T-cell (primary cell): ENCODE results near the gene TNK1. TPM values are rescaled to one million over a fixed set of nuclear protein-coding genes. Genes with fewer than 3 reads are reported as not detected.

ENCODE experiments used
- ATAC-seq, 4 experiments: fragments of 200-7000 bp in 3 of 4; fragments of 150-1000 bp in 1 of 4; cut with Tn5 transposase; replicated peaks in 1 of 4; 1 replicate in 3 of 4; 2 replicates in 1 of 4; pipeline ENCODE4 v1.10.0; 2021; ENCODE audit warnings: moderate library complexity in 3 of 4, mild to moderate bottlenecking in 2 of 4, moderate number of reproducible peaks in 1 of 4
- CTCF ChIA-PET, 2 donors: fragments of 300-600 bp; sonication (Branson Sonifier 250); formaldehyde crosslinking; loops; one replicate each; lab custom pipeline; 2022; ENCODE audit warnings: antibody characterized with exemption in 2 of 2; lab: Charles Lee
- POLR2A ChIA-PET, 2 donors: fragments of 300-600 bp; sonication (Branson Sonifier 250); formaldehyde crosslinking; loops; one replicate each; lab custom pipeline; 2022; ENCODE audit warnings: antibody characterized with exemption in 2 of 2; lab: Charles Lee
- DNase-seq, 35 experiments: peaks; one replicate each; pipeline versions ENCODE4 v3.0.0 to v3.0.0-alpha.2; 2013 to 2023
- H3K27ac ChIP-seq: one replicate; pipeline ENCODE4 v1.5.1; 2013; ENCODE audit warnings: low read length
- H3K27me3 ChIP-seq, 2 experiments: replicated peaks in 1 of 2; 1 replicate in 1 of 2; 2 replicates in 1 of 2; pipeline versions ENCODE4 v1.6.1 to v1.7.0; 2013; ENCODE audit warnings: low read length in 1 of 2, mixed read lengths in 1 of 2; ENCODE audit not compliant: control insufficient read depth in 2 of 2, insufficient read depth in 2 of 2; ENCODE audit errors: extremely low read depth in 1 of 2
- H3K36me3 ChIP-seq, 2 donors: 1 replicate in 1 of 2; 2 replicates in 1 of 2; pipeline versions ENCODE4 v1.6.1 to v1.7.0; 2013; ENCODE audit warnings: low read length in 1 of 2; ENCODE audit not compliant: control insufficient read depth in 2 of 2, insufficient read depth in 1 of 2; ENCODE audit errors: extremely low read depth in 1 of 2
- H3K4me1 ChIP-seq, 2 experiments: 1 replicate in 1 of 2; 2 replicates in 1 of 2; pipeline versions ENCODE4 v1.6.1 to v1.7.0; 2013; ENCODE audit warnings: low read length in 2 of 2, mixed read lengths in 1 of 2; ENCODE audit not compliant: insufficient read depth in 2 of 2, control insufficient read depth in 1 of 2; ENCODE audit errors: extremely low read depth in 1 of 2
- H3K4me3 ChIP-seq, 2 donors: 1 replicate in 1 of 2; 2 replicates in 1 of 2; pipeline versions ENCODE4 v1.5.1 to v1.7.0; 2013; ENCODE audit warnings: mild to moderate bottlenecking in 2 of 2, low read length in 1 of 2, moderate library complexity in 1 of 2; ENCODE audit not compliant: control insufficient read depth in 1 of 2; ENCODE audit errors: extremely low read depth in 1 of 2
- H3K9me3 ChIP-seq: 2 replicates; pipeline ENCODE4 v1.7.0; 2013
- H3K27ac Mint-ChIP-seq, 2 donors: one replicate each; pipeline ENCODE4 v1.8.0; 2020 to 2021; ENCODE audit warnings: mild to moderate bottlenecking in 2 of 2, mixed read lengths in 2 of 2
- H3K27me3 Mint-ChIP-seq, 2 donors: one replicate each; pipeline ENCODE4 v1.8.0; 2021 to 2022; ENCODE audit warnings: mixed read lengths in 2 of 2
- H3K36me3 Mint-ChIP-seq: one replicate; pipeline ENCODE4 v1.8.0; 2021; ENCODE audit warnings: mixed read lengths
- H3K4me1 Mint-ChIP-seq, 3 donors: one replicate each; pipeline ENCODE4 v1.8.0; 2020 to 2022; ENCODE audit warnings: mixed read lengths in 3 of 3, mild to moderate bottlenecking in 1 of 3
- H3K4me3 Mint-ChIP-seq, 3 donors: one replicate each; pipeline ENCODE4 v1.8.0; 2020 to 2022; ENCODE audit warnings: mild to moderate bottlenecking in 3 of 3, mixed read lengths in 3 of 3, moderate library complexity in 3 of 3
- H3K9me3 Mint-ChIP-seq, 3 donors: one replicate each; pipeline ENCODE4 v1.8.0; 2020 to 2022; ENCODE audit warnings: mixed read lengths in 3 of 3
- WGBS: methylation state at CpG from one replicate; pipeline ENCODE4 v1.1.5; 2013; ENCODE audit warnings: missing lambda C conversion rate; ENCODE audit not compliant: insufficient coverage; 5-methylcytosine and 5-hydroxymethylcytosine counted together
- total RNA-seq, 35 experiments: library from RNA in 6 of 35; stranded (reverse) in 6 of 35; fragments of 120-200 nt in 1 of 35; gene quantifications; one replicate each; pipeline versions ENCODE4 v1.2.1 to v1.2.4 and lab custom pipeline; 2013 to 2026

TNK1 gene
- total RNA-seq, 5 donors from 2014 or later (not counting 1 experiment from before 2014, with no cell fraction given), result 5.7 to 18.3 (median 16.0) TPM

DNA sequence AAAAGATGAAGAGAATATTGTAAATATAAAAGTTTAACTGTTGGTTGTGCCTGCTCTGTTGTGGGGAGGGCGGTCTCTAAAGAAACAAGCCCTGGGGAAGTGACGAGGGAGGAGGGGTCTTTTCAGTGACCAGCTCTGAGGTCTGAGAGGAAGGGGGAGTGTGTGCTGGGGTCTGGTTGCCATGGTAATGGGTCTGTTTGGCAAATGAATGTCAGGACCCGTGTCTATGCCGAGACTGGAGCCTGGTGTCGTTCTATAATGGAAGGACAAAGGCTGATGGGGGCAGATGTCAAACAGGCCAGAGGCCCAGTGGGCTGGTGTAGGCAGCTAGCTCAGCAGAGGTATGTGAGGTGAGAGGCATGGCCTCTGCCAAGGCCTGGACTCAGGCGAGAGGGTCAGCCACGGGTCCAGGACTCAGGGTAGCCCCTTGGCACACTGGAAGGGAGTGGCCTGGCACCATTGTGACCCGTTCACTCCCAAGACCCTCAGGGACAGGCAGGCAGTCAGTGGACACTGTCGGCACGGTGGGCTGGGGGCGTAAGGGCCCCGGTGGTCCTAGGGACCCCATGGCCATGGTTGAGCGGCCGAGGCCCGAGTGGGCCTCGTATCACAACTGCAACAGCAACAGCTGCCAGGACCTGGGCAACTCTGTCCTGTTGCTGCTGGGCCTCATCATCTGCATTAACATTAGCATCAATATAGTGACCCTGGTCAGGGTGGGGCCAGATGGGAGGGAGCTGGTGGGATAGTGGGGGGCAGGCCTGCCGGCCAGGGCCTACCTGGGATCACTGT, 39.1 kb downstream of the TNK1 start, which contains the start of gene SPEM1:
TSS of gene SPEM1 (plus strand) at position 506 of the 792 bp plus-strand sequence. CDS start at position 567, 61 bp downstream.
- Mint-ChIP-seq H3K4me3 (no peak within 1 kb of the TSS), H3K9me3 (no peaks in the 10 kb centered on the region), H3K27me3 (peaks cover 0 to 4% of the 10 kb centered on the region in 2 donors), H3K27ac (no peak within 1 kb of the TSS), H3K4me1 (no peaks in the 10 kb centered on the region), H3K36me3 (no peaks in the 10 kb centered on the region)
- ATAC-seq, result no peak
- POLR2A ChIA-PET, result interaction anchor here in 1 of 2 donors (0.6 kb wide), 1 partner anchor 839 kb away, joined by 6 read pairs; no protein-coding TSS in a partner anchor
- H3K4me1 ChIP-seq, result no peaks in the 10 kb centered on the region
- no peak for DNase-seq
- H3K9me3 ChIP-seq, result no peaks in the 10 kb centered on the region
- H3K36me3 ChIP-seq, result no peaks in the 10 kb centered on the region
- no peak within 1 kb of the TSS for H3K4me3 ChIP-seq
- 86% methylated on average over 16 of the region's 17 CpGs for WGBS
- peaks cover 0 to 21% of the 10 kb centered on the region in 2 experiments for H3K27me3 ChIP-seq
- CTCF ChIA-PET, result no interaction called here
- no peak within 1 kb of the TSS for H3K27ac ChIP-seq

DNA sequence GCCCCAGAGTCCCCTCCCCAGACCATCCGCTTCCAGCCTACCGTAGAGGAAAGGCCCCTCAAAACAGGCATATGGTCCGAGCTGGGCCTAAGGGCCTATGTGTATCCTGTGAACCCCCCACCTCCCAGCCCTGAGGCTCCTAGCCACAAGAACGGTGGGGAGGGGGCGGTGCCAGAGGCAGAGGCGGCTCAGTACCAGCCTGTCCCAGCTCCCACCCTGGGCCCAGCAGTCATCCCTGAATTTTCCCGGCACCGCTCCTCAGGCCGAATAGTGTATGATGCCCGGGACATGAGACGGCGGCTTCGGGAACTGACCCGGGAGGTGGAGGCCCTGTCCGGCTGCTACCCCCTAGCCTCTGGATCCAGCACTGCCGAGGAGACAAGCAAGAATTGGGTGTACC, 40.3 kb downstream of the TNK1 start:
- POLR2A ChIA-PET, result no interaction called here
- 93% methylated on average over 8 of the region's 16 CpGs for WGBS

DNA sequence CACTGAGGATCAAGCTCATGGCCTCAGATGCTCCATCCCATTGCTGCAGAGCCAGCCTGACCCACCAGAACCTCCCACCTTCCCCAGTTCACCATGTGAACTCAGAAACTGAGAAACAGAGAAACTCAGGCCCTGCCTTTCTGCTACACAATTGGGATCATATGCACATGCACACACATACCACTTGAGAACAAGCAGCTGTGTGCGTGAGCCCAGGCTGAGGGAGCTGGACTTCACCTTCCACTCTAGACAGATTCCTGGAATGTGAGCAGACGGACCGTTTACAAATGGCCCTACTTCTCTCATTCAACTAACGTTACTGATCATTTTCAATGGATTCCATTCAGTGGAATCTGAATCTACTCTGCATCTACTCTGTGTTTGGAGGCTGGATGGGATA, 42.8 kb downstream of the TNK1 start:
- peaks cover 0 to 4% of the 10 kb centered on the region in 2 donors for H3K27me3 Mint-ChIP-seq
- no peaks in the 10 kb centered on the region for H3K4me1 ChIP-seq
- POLR2A ChIA-PET, result no interaction called here
- no peaks in the 10 kb centered on the region for H3K9me3 ChIP-seq
- no peak overlapping the region for H3K4me3 ChIP-seq
- DNase-seq (no peak), ATAC-seq (no peak)
- H3K27ac Mint-ChIP-seq, result peak overlapping the region in 1 of 2 donors; percentile 15
- no peaks in the 10 kb centered on the region for H3K9me3 Mint-ChIP-seq
- CTCF ChIA-PET, result no interaction called here
- H3K27me3 ChIP-seq, result peaks cover 0 to 17% of the 10 kb centered on the region in 2 experiments
- H3K4me1 Mint-ChIP-seq, result no peaks in the 10 kb centered on the region
- no peaks in the 10 kb centered on the region for H3K36me3 Mint-ChIP-seq
- H3K36me3 ChIP-seq, result no peaks in the 10 kb centered on the region
- 88% methylated on average over 1 of the region's 4 CpGs for WGBS
- no peak overlapping the region for H3K27ac ChIP-seq
- no peak overlapping the region for H3K4me3 Mint-ChIP-seq

More for the DNA sequence above, 40.3 kb downstream of the TNK1 start:
- Histone ChIP-seq H3K27ac (no peak overlapping the region), H3K27me3 (peaks cover 0 to 21% of the 10 kb centered on the region in 2 experiments), H3K36me3 (no peaks in the 10 kb centered on the region), H3K4me1 (no peaks in the 10 kb centered on the region), H3K9me3 (no peaks in the 10 kb centered on the region), H3K4me3 (no peak overlapping the region)
- H3K4me1 Mint-ChIP-seq, result no peaks in the 10 kb centered on the region
- H3K36me3 Mint-ChIP-seq, result no peaks in the 10 kb centered on the region
- CTCF ChIA-PET, result no interaction called here
- H3K27me3 Mint-ChIP-seq, result peaks cover 0 to 4% of the 10 kb centered on the region in 2 donors
- ATAC-seq (no peak), DNase-seq (no peak)
- no peaks in the 10 kb centered on the region for H3K9me3 Mint-ChIP-seq
- no peak overlapping the region for H3K4me3 Mint-ChIP-seq
- H3K27ac Mint-ChIP-seq, result no peak overlapping the region

DNA sequence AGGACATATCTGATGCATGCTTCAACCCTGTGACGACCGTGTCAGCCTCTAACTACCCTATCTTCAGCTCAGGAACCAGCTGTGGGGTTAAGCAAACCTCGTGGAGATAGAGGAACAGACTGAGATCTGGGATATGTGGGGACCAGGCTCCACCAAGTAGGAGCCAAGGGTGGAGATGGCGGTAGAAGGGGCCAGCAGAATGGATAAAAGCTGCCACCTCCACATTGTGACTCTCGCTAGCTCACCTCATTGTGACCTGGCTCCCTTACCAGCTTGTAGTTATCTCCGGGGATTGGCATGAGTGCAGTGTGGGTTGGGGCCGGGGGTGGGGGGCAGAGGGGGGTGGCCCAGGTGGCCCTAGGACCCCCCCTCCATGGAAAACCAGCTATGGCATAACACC, 44.4 kb downstream of the TNK1 start, which contains the start of gene SPEM2:
TSS of gene SPEM2 (plus strand) at position 301 of the 400 bp plus-strand sequence. CDS start at position 374, 73 bp downstream.
- Mint-ChIP-seq H3K27ac (no peak within 1 kb of the TSS), H3K27me3 (no peaks in the 10 kb centered on the region), H3K36me3 (no peaks in the 10 kb centered on the region), H3K4me3 (no peak within 1 kb of the TSS), H3K4me1 (no peaks in the 10 kb centered on the region), H3K9me3 (no peaks in the 10 kb centered on the region)
- H3K36me3 ChIP-seq, result no peaks in the 10 kb centered on the region
- H3K4me1 ChIP-seq, result no peaks in the 10 kb centered on the region
- WGBS, result no CpG with 5 or more reads among the region's 7 CpGs
- no peak for ATAC-seq
- no peak within 1 kb of the TSS for H3K4me3 ChIP-seq
- ChIA-PET CTCF (interaction anchor here in 1 of 2 donors (0.5 to 0.7 kb wide), 2 partner anchors 57 to 1067 kb away, joined by 3 to 5 read pairs; no protein-coding TSS in a partner anchor), POLR2A (no interaction called here)
- H3K9me3 ChIP-seq, result no peaks in the 10 kb centered on the region
- peaks cover 0 to 2% of the 10 kb centered on the region in 2 experiments for H3K27me3 ChIP-seq
- no peak for DNase-seq
- H3K27ac ChIP-seq, result no peak within 1 kb of the TSS

DNA sequence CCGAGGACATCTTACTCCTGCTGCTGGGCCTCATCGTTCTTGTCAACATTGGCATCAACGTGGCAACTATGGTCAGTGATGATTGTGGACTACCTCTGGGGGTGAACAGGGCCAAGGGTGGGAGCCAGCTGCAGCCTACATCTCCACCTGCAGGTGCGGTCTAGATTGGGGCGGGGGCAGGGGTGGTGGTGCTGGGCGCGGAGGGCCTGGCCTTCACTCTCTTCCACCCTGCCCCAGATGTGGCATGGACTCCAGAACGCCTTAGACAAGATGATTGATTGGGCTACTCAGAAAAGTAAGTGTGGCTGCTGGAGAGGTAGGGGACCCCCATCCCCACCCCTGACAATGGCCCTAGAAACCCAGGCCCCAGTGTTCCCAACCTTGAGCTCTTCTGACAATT, 44.9 kb downstream of the TNK1 start:
- H3K27me3 Mint-ChIP-seq, result no peaks in the 10 kb centered on the region
- Histone ChIP-seq H3K36me3 (no peaks in the 10 kb centered on the region), H3K4me3 (no peak overlapping the region), H3K27me3 (peaks cover 0 to 2% of the 10 kb centered on the region in 2 experiments), H3K9me3 (no peaks in the 10 kb centered on the region), H3K27ac (no peak overlapping the region), H3K4me1 (no peaks in the 10 kb centered on the region)
- H3K27ac Mint-ChIP-seq, result no peak overlapping the region
- no peak for ATAC-seq
- H3K4me1 Mint-ChIP-seq, result no peaks in the 10 kb centered on the region
- POLR2A ChIA-PET, result no interaction called here
- no peaks in the 10 kb centered on the region for H3K36me3 Mint-ChIP-seq
- DNase-seq, result no peak
- H3K4me3 Mint-ChIP-seq, result no peak overlapping the region
- H3K9me3 Mint-ChIP-seq, result no peaks in the 10 kb centered on the region
- CTCF ChIA-PET, result interaction anchor here in 1 of 2 donors (0.7 kb wide), 1 partner anchor 58 kb away, joined by 3 read pairs; no protein-coding TSS in a partner anchor
- no CpG with 5 or more reads among the region's 8 CpGs for WGBS

DNA sequence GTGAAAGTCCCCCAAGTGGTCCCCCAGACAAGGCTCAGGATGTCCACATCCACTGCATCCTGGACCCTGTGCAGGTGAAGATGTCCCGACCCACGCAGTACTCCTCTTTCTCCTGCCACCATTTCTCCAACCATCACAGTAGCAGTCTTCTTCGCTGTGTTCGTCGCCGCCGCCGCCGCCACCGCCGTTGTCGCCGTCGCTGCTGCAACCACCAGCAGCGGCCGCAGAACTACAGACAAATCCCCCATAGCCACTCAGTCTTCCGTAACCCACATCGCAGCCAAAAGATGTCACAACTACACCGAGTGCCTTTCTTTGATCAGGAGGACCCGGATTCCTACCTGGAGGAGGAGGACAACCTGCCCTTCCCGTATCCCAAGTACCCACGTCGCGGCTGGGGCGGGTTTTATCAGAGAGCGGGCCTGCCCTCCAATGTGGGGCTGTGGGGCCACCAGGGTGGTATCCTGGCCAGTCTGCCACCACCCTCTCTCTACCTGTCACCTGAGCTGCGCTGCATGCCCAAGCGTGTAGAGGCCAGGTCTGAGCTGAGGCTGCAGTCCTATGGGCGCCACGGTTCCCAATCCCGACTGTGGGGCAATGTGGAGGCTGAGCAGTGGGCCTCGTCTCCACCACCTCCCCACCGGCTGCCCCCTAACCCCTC, 45.4 kb downstream of the TNK1 start:
- WGBS, result 91% methylated on average over 31 of the region's 33 CpGs
- H3K36me3 ChIP-seq, result no peaks in the 10 kb centered on the region
- Mint-ChIP-seq H3K9me3 (no peaks in the 10 kb centered on the region), H3K36me3 (no peaks in the 10 kb centered on the region), H3K27me3 (no peaks in the 10 kb centered on the region), H3K4me1 (no peaks in the 10 kb centered on the region), H3K4me3 (no peak overlapping the region), H3K27ac (no peak overlapping the region)
- H3K4me3 ChIP-seq, result no peak overlapping the region
- no peak overlapping the region for H3K27ac ChIP-seq
- peaks cover 0 to 2% of the 10 kb centered on the region in 2 experiments for H3K27me3 ChIP-seq
- no peak for ATAC-seq
- DNase-seq, result no peak
- CTCF ChIA-PET, result no interaction called here
- POLR2A ChIA-PET, result no interaction called here
- no peaks in the 10 kb centered on the region for H3K4me1 ChIP-seq
- H3K9me3 ChIP-seq, result no peaks in the 10 kb centered on the region
